Amniotic stem cell (primary cell): Measurements from ENCODE around the gene RNF212.

Experiments used
- DNase-seq: peaks from one replicate; lab custom pipeline; 2025; lab: John Stamatoyannopoulos, UW

The RNF212 gene

GRCh38 chr4:1090465-1091440 is 22.6 kb downstream of the RNF212 start:
- no peak for DNase-seq

- no peak for DNase-seq
Measured at GRCh38 chr4:1090036-1090435, 23.3 kb downstream of the RNF212 start.

- no peak for DNase-seq
Measured at GRCh38 chr4:1087371-1087770, 26.0 kb downstream of the RNF212 start.

GRCh38 chr4:1086011-1086410 is 27.4 kb downstream of the RNF212 start:
- no peak for DNase-seq

- DNase-seq = no peak
Measured at GRCh38 chr4:1085404-1085799, 28.0 kb downstream of the RNF212 start.

- DNase-seq = no peak
Measured at GRCh38 chr4:1084796-1085403, 28.5 kb downstream of the RNF212 start.

- DNase-seq = no peak
Measured at GRCh38 chr4:1084394-1084793, 29.0 kb downstream of the RNF212 start.

GRCh38 chr4:1082215-1083182 is 30.9 kb downstream of the RNF212 start:
- DNase-seq = peak; percentile 59

- no peak for DNase-seq
Measured at GRCh38 chr4:1081689-1082040, 31.7 kb downstream of the RNF212 start.

GRCh38 chr4:1080961-1081688 is 32.2 kb downstream of the RNF212 start:
- DNase-seq = no peak

- DNase-seq = no peak
Measured at GRCh38 chr4:1080432-1080831, 32.9 kb downstream of the RNF212 start.

GRCh38 chr4:1079711-1080265 is 33.6 kb downstream of the RNF212 start:
- DNase-seq = no peak

GRCh38 chr4:1078490-1078889 is 34.9 kb downstream of the RNF212 start:
- DNase-seq = no peak

GRCh38 chr4:1077711-1078477 is 35.5 kb downstream of the RNF212 start:
- no peak for DNase-seq

- DNase-seq = no peak
Measured at GRCh38 chr4:1075809-1076699, 37.3 kb downstream of the RNF212 start.

GRCh38 chr4:1075225-1075624 is 38.1 kb downstream of the RNF212 start:
- DNase-seq = no peak

GRCh38 chr4:1074077-1074476 is 39.3 kb downstream of the RNF212 start:
- no peak for DNase-seq

- DNase-seq = peak; percentile 9
Measured at GRCh38 chr4:1072830-1073446, 40.4 kb downstream of the RNF212 start.

GRCh38 chr4:1069394-1069793 is 44.0 kb downstream of the RNF212 start:
- no peak for DNase-seq
